HEK293 (cell line): ENCODE results near the gene WDR91.

Experiments
- CTCF ChIP-seq: fragments of 450-650 bp; formaldehyde crosslinking; IDR thresholded peaks from 2 replicates; pipeline ENCODE4 v1.5.1; 2016; ENCODE audit warnings: missing biosample characterization, missing genetic modification characterization
- PRDM6 ChIP-seq: fragments of 450-650 bp; formaldehyde crosslinking; IDR thresholded peaks from 2 replicates; pipeline ENCODE4 v1.5.1; 2017; ENCODE audit warnings: missing biosample characterization, missing genetic modification characterization
- REST ChIP-seq: fragments of 450-650 bp; formaldehyde crosslinking; IDR thresholded peaks from 2 replicates; pipeline ENCODE4 v1.5.1; 2016; ENCODE audit warnings: missing biosample characterization, missing genetic modification characterization
- YY1 ChIP-seq: fragments of 450-650 bp; formaldehyde crosslinking; IDR thresholded peaks from 2 replicates; pipeline ENCODE4 v1.5.1; 2018; ENCODE audit warnings: missing biosample characterization, missing genetic modification characterization
- ZNF423 ChIP-seq: fragments of 450-650 bp; formaldehyde crosslinking; IDR thresholded peaks from 2 replicates; pipeline ENCODE4 v1.5.1; 2016; ENCODE audit warnings: missing biosample characterization, missing genetic modification characterization
- ZNF830 ChIP-seq: fragments of 450-650 bp; IDR thresholded peaks from 2 replicates; pipeline ENCODE4 v1.5.0; 2018; ENCODE audit warnings: missing biosample characterization, missing genetic modification characterization, low read depth, mild to moderate bottlenecking, moderate library complexity

GRCh38 chr7:135158874-135159273, 52.5 kb downstream of the WDR91 start:
- TF ChIP-seq ZNF830 (tag by site-specific recombination) (no peak), CTCF (no peak), ZNF423 (tag by site-specific recombination) (no peak), REST (tag by site-specific recombination) (no peak), PRDM6 (tag by site-specific recombination) (no peak), YY1 (tag by site-specific recombination) (no peak)
